Esophagus muscularis mucosa (tissue), 4 donors: ENCODE measurements around the gene PLEKHA8. TPM values are rescaled to one million over a fixed set of nuclear protein-coding genes. Genes with fewer than 3 reads are reported as not detected.

Experiments used
- DNase-seq: peaks from one replicate; pipeline ENCODE4 v3.0.0-alpha.2; 2017; ENCODE audit errors: extremely low spot score
- H3K27ac ChIP-seq, 4 donors: fragments of 200-600 bp; sonication (generic); replicated peaks in 1 of 4; 1 replicate in 3 of 4; 2 replicates in 1 of 4; pipeline ENCODE4 v1.5.1; 2016 to 2019; ENCODE audit warnings: mild to moderate bottlenecking in 1 of 4
- H3K27me3 ChIP-seq, 4 donors: fragments of 200-600 bp; sonication (generic); one replicate each; pipeline versions ENCODE4 v1.5.1 to v1.6.0; 2016 to 2019
- H3K36me3 ChIP-seq, 4 donors: fragments of 200-600 bp; sonication (generic); one replicate each; pipeline ENCODE4 v1.5.1; 2016 to 2019
- H3K4me1 ChIP-seq, 4 donors: fragments of 200-600 bp; sonication (generic); one replicate each; pipeline ENCODE4 v1.5.1; 2016 to 2019
- H3K4me3 ChIP-seq, 4 donors: fragments of 200-600 bp; sonication (generic); 1 replicate in 2 of 4; 2 replicates in 2 of 4; pipeline ENCODE4 v1.5.1; 2016 to 2019; ENCODE audit warnings: mild to moderate bottlenecking in 4 of 4, moderate library complexity in 1 of 4
- H3K9me3 ChIP-seq, 4 donors: fragments of 200-600 bp; sonication (generic); 1 replicate in 3 of 4; 2 replicates in 1 of 4; pipeline ENCODE4 v1.5.1; 2016 to 2019
- CTCF ChIP-seq, 3 experiments: fragments of 200-600 bp in 2 of 3; fragments of 450-650 bp in 1 of 3; sonication (generic) in 2 of 3; IDR thresholded peaks; one replicate each; pipeline ENCODE4 v1.5.1; 2017 to 2019; ENCODE audit warnings: antibody characterized with exemption in 3 of 3, mild to moderate bottlenecking in 2 of 3, moderate library complexity in 1 of 3
- EP300 ChIP-seq: sonication (generic); formaldehyde crosslinking; IDR thresholded peaks from one replicate; pipeline ENCODE4 v1.6.1; 2017; ENCODE audit warnings: antibody characterized with exemption
- POLR2A ChIP-seq: fragments of 450-650 bp; IDR thresholded peaks from one replicate; pipeline ENCODE4 v1.6.1; 2017; ENCODE audit warnings: antibody characterized with exemption, moderate library complexity, mild to moderate bottlenecking, low read depth
- POLR2AphosphoS5 ChIP-seq, 2 donors: sonication (generic); formaldehyde crosslinking; IDR thresholded peaks; one replicate each; pipeline ENCODE4 v1.6.1; 2017; ENCODE audit warnings: antibody characterized with exemption in 2 of 2
- WGBS: methylation state at CpG from one replicate; pipeline ENCODE4 v1.1.5; 2018; 5-methylcytosine and 5-hydroxymethylcytosine counted together
- intact Hi-C: fragments of 100-400 bp; cut with DNase I; formaldehyde crosslinking; loops from one replicate; pipeline ENCODE4 v1.15.1; 2023
- total RNA-seq, 4 donors: library from RNA; depleted of rRNA; stranded (reverse); fragments of >200 nt; gene quantifications; one replicate each; pipeline versions ENCODE4 v1.1.0 to v1.2.1, GENCODE V29; 2016

Gene PLEKHA8
- total RNA-seq, 4 donors from 2014 or later = 6.6 to 11.9 (median 10.2) TPM

- Histone ChIP-seq H3K27ac (no peak overlapping the region), H3K4me3 (no peak overlapping the region), H3K36me3 (peaks cover 0 to 52% (median 44%) of the 10 kb centered on the region in 4 donors), H3K27me3 (no peaks in the 10 kb centered on the region), H3K4me1 (peaks cover 0 to 3% (median 2%) of the 10 kb centered on the region in 4 donors), H3K9me3 (no peaks in the 10 kb centered on the region)
- 97% methylated on average over 3 of the region's 3 CpGs for WGBS
- intact Hi-C loops = no loop called here
- no peak for DNase-seq
- TF ChIP-seq POLR2AphosphoS5 (IDR thresholded peaks at IDR 0.05) (no peak), CTCF (IDR thresholded peaks at IDR 0.05) (no peak), POLR2A (no peak), EP300 (no peak)
These were observed 18.0 kb downstream of the PLEKHA8 start for GRCh38 chr7:30046127-30046770.

GRCh38 chr7:30047124-30047523 is 18.9 kb downstream of the PLEKHA8 start:
- Histone ChIP-seq H3K4me3 (no peak overlapping the region), H3K27ac (no peak overlapping the region), H3K9me3 (no peaks in the 10 kb centered on the region), H3K4me1 (no peaks in the 10 kb centered on the region), H3K36me3 (peaks cover 0 to 59% (median 52%) of the 10 kb centered on the region in 4 donors), H3K27me3 (no peaks in the 10 kb centered on the region)
- no peak for TF ChIP-seq POLR2A
- TF ChIP-seq POLR2AphosphoS5 (IDR thresholded peaks at IDR 0.05) = no peak
- TF ChIP-seq EP300 = no peak
- no peak for TF ChIP-seq CTCF (IDR thresholded peaks at IDR 0.05)
- WGBS = 88% methylated on average over 2 of the region's 2 CpGs
- no peak for DNase-seq
- intact Hi-C loops = no loop called here

GRCh38 chr7:30048582-30048981 is 20.4 kb downstream of the PLEKHA8 start:
- no peak overlapping the region for H3K27ac ChIP-seq
- H3K4me1 ChIP-seq = no peaks in the 10 kb centered on the region
- H3K36me3 ChIP-seq = peaks cover 0 to 68% (median 59%) of the 10 kb centered on the region in 4 donors
- H3K9me3 ChIP-seq = no peaks in the 10 kb centered on the region
- TF ChIP-seq EP300 = no peak
- TF ChIP-seq CTCF (IDR thresholded peaks at IDR 0.05) = no peak
- TF ChIP-seq POLR2A = no peak
- no peak for TF ChIP-seq POLR2AphosphoS5 (IDR thresholded peaks at IDR 0.05)
- intact Hi-C loops = no loop called here
- H3K27me3 ChIP-seq = no peaks in the 10 kb centered on the region
- DNase-seq = no peak
- WGBS = 88% methylated on average over 2 of the region's 2 CpGs
- H3K4me3 ChIP-seq = no peak overlapping the region

- no peaks in the 10 kb centered on the region for H3K9me3 ChIP-seq
- DNase-seq = no peak
- peaks cover 0 to 74% (median 65%) of the 10 kb centered on the region in 4 donors for H3K36me3 ChIP-seq
- 94% methylated on average over 4 of the region's 4 CpGs for WGBS
- TF ChIP-seq CTCF (IDR thresholded peaks at IDR 0.05) (no peak), POLR2A (no peak), EP300 (no peak)
- H3K27ac ChIP-seq = no peak overlapping the region
- H3K4me1 ChIP-seq = no peaks in the 10 kb centered on the region
- H3K27me3 ChIP-seq = no peaks in the 10 kb centered on the region
- H3K4me3 ChIP-seq = no peak overlapping the region
- intact Hi-C loops = no loop called here
These were observed 21.0 kb downstream of the PLEKHA8 start for GRCh38 chr7:30049173-30049572.

GRCh38 chr7:30053068-30053467 is 24.9 kb downstream of the PLEKHA8 start:
- WGBS = 91% methylated on average over 3 of the region's 3 CpGs
- no peaks in the 10 kb centered on the region for H3K9me3 ChIP-seq
- no peak for TF ChIP-seq POLR2AphosphoS5 (IDR thresholded peaks at IDR 0.05)
- TF ChIP-seq EP300 = no peak
- no peak overlapping the region for H3K27ac ChIP-seq
- intact Hi-C loops = no loop called here
- H3K4me3 ChIP-seq = no peak overlapping the region
- H3K36me3 ChIP-seq = peaks cover 10 to 66% (median 56%) of the 10 kb centered on the region in 4 donors
- no peaks in the 10 kb centered on the region for H3K27me3 ChIP-seq
- no peak for DNase-seq
- no peaks in the 10 kb centered on the region for H3K4me1 ChIP-seq
